ENCODE results near the gene PTK7.

GRCh38 chr6:43200541-43200940, 124.4 kb downstream of the PTK7 start:
- TF ChIP-seq YY1 (IDR thresholded peaks at IDR 0.05; ENCODE audit: insufficient read depth, insufficient read length) (no peak), SUZ12 (IDR thresholded peaks at IDR 0.05; ENCODE audit: extremely low read depth, insufficient read depth, insufficient read length) (no peak)
